LNCaP clone FGC (cell line): ENCODE results near the gene ORC4.

Experiments used
- DNase-seq: peaks from one replicate; pipeline ENCODE4 v3.0.0-alpha.2; 2011; ENCODE audit warnings: low read depth
- H3K4me3 ChIP-seq: 2 replicates; pipeline ENCODE4 v1.5.1; 2011; ENCODE audit warnings: mild to moderate bottlenecking, low read depth, low read length, control low read depth
- CTCF ChIP-seq: IDR thresholded peaks from 2 replicates; pipeline ENCODE4 v1.5.1; 2012; ENCODE audit warnings: mild to moderate bottlenecking; ENCODE audit not compliant: control insufficient read depth, insufficient read depth; ENCODE audit errors: extremely low read depth

Gene ORC4

GRCh38 chr2:148031152-148031551, 10.6 kb upstream of the ORC4 start:
- DNase-seq: no peak
- no peak overlapping the region for H3K4me3 ChIP-seq
- no peak for TF ChIP-seq CTCF

GRCh38 chr2:148028781-148029180, 8.2 kb upstream of the ORC4 start:
- TF ChIP-seq CTCF: no peak
- no peak overlapping the region for H3K4me3 ChIP-seq
- no peak for DNase-seq

GRCh38 chr2:148027822-148028221, 7.3 kb upstream of the ORC4 start:
- TF ChIP-seq CTCF: no peak
- no peak overlapping the region for H3K4me3 ChIP-seq
- no peak for DNase-seq

- DNase-seq: no peak
- no peak for TF ChIP-seq CTCF
- H3K4me3 ChIP-seq: no peak overlapping the region
These were observed 6.0 kb upstream of the ORC4 start for GRCh38 chr2:148026573-148026972.

GRCh38 chr2:148023861-148024260, 3.3 kb upstream of the ORC4 start:
- TF ChIP-seq CTCF: no peak
- DNase-seq: no peak
- no peak overlapping the region for H3K4me3 ChIP-seq

- TF ChIP-seq CTCF: no peak
- DNase-seq: no peak
- no peak overlapping the region for H3K4me3 ChIP-seq
These were observed 2.3 kb upstream of the ORC4 start for GRCh38 chr2:148022882-148023281.

- no peak for DNase-seq
- no peak for TF ChIP-seq CTCF
- H3K4me3 ChIP-seq: peak overlapping the region; percentile 65
These were observed 1.8 kb upstream of the ORC4 start for GRCh38 chr2:148022351-148022750.
